ENCODE results near the gene MAGEA11. TPM values are rescaled to one million over a fixed set of nuclear protein-coding genes. Genes with fewer than 3 reads are reported as not detected.
"Not testable (repeated sequence)": the region's sequence is repeated elsewhere in the genome, so short reads cannot be mapped to it uniquely, and the experiment has no call there.

Gene MAGEA11
- under 1 TPM; 0.04 to 0.18 TPM for polyA plus RNA-seq

GRCh38 chrX:149711545-149712236, at the start of gene MAGEA11:
Gene MAGEA11, plus strand, starts transcription at chrX:149712060. Its CDS starts 1,100 bp downstream, at chrX:149713160.
- H3K9me3 ChIP-seq (ENCODE audit: control insufficient read depth in 2 of 2, insufficient read depth in 1 of 2, low read depth in 1 of 2, low read length in 1 of 2) = peaks cover 0 to 5% of the 10 kb centered on the region in 2 donors
- no peak within 1 kb of the TSS for H3K27ac ChIP-seq (ENCODE audit: low read depth in 2 of 2, low read length in 1 of 2)
- H3K4me1 ChIP-seq (ENCODE audit: control insufficient read depth in 2 of 2, insufficient read depth in 2 of 2, low read length in 1 of 2) = no peaks in the 10 kb centered on the region
- no peak within 1 kb of the TSS for H3K4me3 ChIP-seq (ENCODE audit: low read depth in 1 of 2, low read length in 2 of 2)
- WGBS, 2 donors = 79 to 92% methylated on average over 19 to 27 of the region's 29 CpGs
- H3K36me3 ChIP-seq (ENCODE audit: control insufficient read depth in 2 of 2, insufficient read depth in 2 of 2, low read length in 1 of 2) = no peaks in the 10 kb centered on the region
- no peaks in the 10 kb centered on the region for H3K27me3 ChIP-seq (ENCODE audit: control insufficient read depth in 1 of 2, insufficient read depth in 2 of 2, low read length in 2 of 2)

GRCh38 chrX:149675088-149675487, 36.8 kb upstream of the MAGEA11 start:
- not testable (repeated sequence) for H3K36me3 ChIP-seq (ENCODE audit: control insufficient read depth in 2 of 2, insufficient read depth in 2 of 2, low read length in 1 of 2); H3K9me3 ChIP-seq (ENCODE audit: control insufficient read depth in 2 of 2, insufficient read depth in 1 of 2, low read depth in 1 of 2, low read length in 1 of 2); H3K4me1 ChIP-seq (ENCODE audit: control insufficient read depth in 2 of 2, insufficient read depth in 2 of 2, low read length in 1 of 2); H3K27me3 ChIP-seq (ENCODE audit: control insufficient read depth in 1 of 2, insufficient read depth in 2 of 2, low read length in 2 of 2); H3K27ac ChIP-seq (ENCODE audit: low read depth in 2 of 2, low read length in 1 of 2); H3K4me3 ChIP-seq (ENCODE audit: low read depth in 1 of 2, low read length in 2 of 2)
- WGBS, 2 donors = no CpG with 5 or more reads among the region's 3 CpGs

GRCh38 chrX:149675554-149675953, 36.3 kb upstream of the MAGEA11 start:
- no CpG with 5 or more reads among the region's 8 CpGs for WGBS, 2 donors
- not testable (repeated sequence) for H3K27me3 ChIP-seq (ENCODE audit: control insufficient read depth in 1 of 2, insufficient read depth in 2 of 2, low read length in 2 of 2); H3K4me1 ChIP-seq (ENCODE audit: control insufficient read depth in 2 of 2, insufficient read depth in 2 of 2, low read length in 1 of 2); H3K9me3 ChIP-seq (ENCODE audit: control insufficient read depth in 2 of 2, insufficient read depth in 1 of 2, low read depth in 1 of 2, low read length in 1 of 2); H3K27ac ChIP-seq (ENCODE audit: low read depth in 2 of 2, low read length in 1 of 2); H3K4me3 ChIP-seq (ENCODE audit: low read depth in 1 of 2, low read length in 2 of 2); H3K36me3 ChIP-seq (ENCODE audit: control insufficient read depth in 2 of 2, insufficient read depth in 2 of 2, low read length in 1 of 2)

GRCh38 chrX:149679164-149679678, 32.6 kb upstream of the MAGEA11 start:
- not testable (repeated sequence) for H3K9me3 ChIP-seq (ENCODE audit: control insufficient read depth in 2 of 2, insufficient read depth in 1 of 2, low read depth in 1 of 2, low read length in 1 of 2); H3K36me3 ChIP-seq (ENCODE audit: control insufficient read depth in 2 of 2, insufficient read depth in 2 of 2, low read length in 1 of 2); H3K27ac ChIP-seq (ENCODE audit: low read depth in 2 of 2, low read length in 1 of 2); H3K4me1 ChIP-seq (ENCODE audit: control insufficient read depth in 2 of 2, insufficient read depth in 2 of 2, low read length in 1 of 2); H3K4me3 ChIP-seq (ENCODE audit: low read depth in 1 of 2, low read length in 2 of 2); H3K27me3 ChIP-seq (ENCODE audit: control insufficient read depth in 1 of 2, insufficient read depth in 2 of 2, low read length in 2 of 2)
- WGBS, 2 donors = no CpG with 5 or more reads among the region's 4 CpGs

GRCh38 chrX:149681182-149681581, 30.7 kb upstream of the MAGEA11 start:
- no peak overlapping the region for H3K27ac ChIP-seq (ENCODE audit: low read depth in 2 of 2, low read length in 1 of 2)
- H3K9me3 ChIP-seq (ENCODE audit: control insufficient read depth in 2 of 2, insufficient read depth in 1 of 2, low read depth in 1 of 2, low read length in 1 of 2) = no peaks in the 10 kb centered on the region
- H3K36me3 ChIP-seq (ENCODE audit: control insufficient read depth in 2 of 2, insufficient read depth in 2 of 2, low read length in 1 of 2) = no peaks in the 10 kb centered on the region
- H3K4me1 ChIP-seq (ENCODE audit: control insufficient read depth in 2 of 2, insufficient read depth in 2 of 2, low read length in 1 of 2) = no peaks in the 10 kb centered on the region
- no peak overlapping the region for H3K4me3 ChIP-seq (ENCODE audit: low read depth in 1 of 2, low read length in 2 of 2)
- no peaks in the 10 kb centered on the region for H3K27me3 ChIP-seq (ENCODE audit: control insufficient read depth in 1 of 2, insufficient read depth in 2 of 2, low read length in 2 of 2)
- WGBS, 2 donors = 79 to 89% methylated on average over 2 of the region's 2 CpGs

- Histone ChIP-seq H3K27ac (ENCODE audit: low read depth in 2 of 2, low read length in 1 of 2) (no peak overlapping the region), H3K9me3 (ENCODE audit: control insufficient read depth in 2 of 2, insufficient read depth in 1 of 2, low read depth in 1 of 2, low read length in 1 of 2) (no peaks in the 10 kb centered on the region), H3K36me3 (ENCODE audit: control insufficient read depth in 2 of 2, insufficient read depth in 2 of 2, low read length in 1 of 2) (no peaks in the 10 kb centered on the region), H3K4me1 (ENCODE audit: control insufficient read depth in 2 of 2, insufficient read depth in 2 of 2, low read length in 1 of 2) (no peaks in the 10 kb centered on the region), H3K4me3 (ENCODE audit: low read depth in 1 of 2, low read length in 2 of 2) (no peak overlapping the region), H3K27me3 (ENCODE audit: control insufficient read depth in 1 of 2, insufficient read depth in 2 of 2, low read length in 2 of 2) (no peaks in the 10 kb centered on the region)
- WGBS, 2 donors = 68 to 85% methylated on average over 3 of the region's 3 CpGs
These were observed 29.8 kb upstream of the MAGEA11 start for GRCh38 chrX:149682031-149682430.

- Histone ChIP-seq H3K36me3 (ENCODE audit: control insufficient read depth in 2 of 2, insufficient read depth in 2 of 2, low read length in 1 of 2) (no peaks in the 10 kb centered on the region), H3K27me3 (ENCODE audit: control insufficient read depth in 1 of 2, insufficient read depth in 2 of 2, low read length in 2 of 2) (no peaks in the 10 kb centered on the region), H3K27ac (ENCODE audit: low read depth in 2 of 2, low read length in 1 of 2) (no peak overlapping the region), H3K4me3 (ENCODE audit: low read depth in 1 of 2, low read length in 2 of 2) (no peak overlapping the region), H3K4me1 (ENCODE audit: control insufficient read depth in 2 of 2, insufficient read depth in 2 of 2, low read length in 1 of 2) (no peaks in the 10 kb centered on the region), H3K9me3 (ENCODE audit: control insufficient read depth in 2 of 2, insufficient read depth in 1 of 2, low read depth in 1 of 2, low read length in 1 of 2) (no peaks in the 10 kb centered on the region)
- WGBS, 2 donors = 49 to 53% methylated on average over 9 of the region's 9 CpGs
These were observed 28.6 kb upstream of the MAGEA11 start for GRCh38 chrX:149682956-149683947.

- H3K36me3 ChIP-seq (ENCODE audit: control insufficient read depth in 2 of 2, insufficient read depth in 2 of 2, low read length in 1 of 2) = no peaks in the 10 kb centered on the region
- 53 to 63% methylated on average over 6 of the region's 6 CpGs for WGBS, 2 donors
- no peak overlapping the region for H3K27ac ChIP-seq (ENCODE audit: low read depth in 2 of 2, low read length in 1 of 2)
- H3K4me1 ChIP-seq (ENCODE audit: control insufficient read depth in 2 of 2, insufficient read depth in 2 of 2, low read length in 1 of 2) = no peaks in the 10 kb centered on the region
- H3K4me3 ChIP-seq (ENCODE audit: low read depth in 1 of 2, low read length in 2 of 2) = no peak overlapping the region
- H3K9me3 ChIP-seq (ENCODE audit: control insufficient read depth in 2 of 2, insufficient read depth in 1 of 2, low read depth in 1 of 2, low read length in 1 of 2) = no peaks in the 10 kb centered on the region
- no peaks in the 10 kb centered on the region for H3K27me3 ChIP-seq (ENCODE audit: control insufficient read depth in 1 of 2, insufficient read depth in 2 of 2, low read length in 2 of 2)
These were observed 27.7 kb upstream of the MAGEA11 start for GRCh38 chrX:149683966-149684730.

- H3K27ac ChIP-seq (ENCODE audit: low read depth in 2 of 2, low read length in 1 of 2) = no peak overlapping the region
- no peaks in the 10 kb centered on the region for H3K4me1 ChIP-seq (ENCODE audit: control insufficient read depth in 2 of 2, insufficient read depth in 2 of 2, low read length in 1 of 2)
- no peak overlapping the region for H3K4me3 ChIP-seq (ENCODE audit: low read depth in 1 of 2, low read length in 2 of 2)
- H3K27me3 ChIP-seq (ENCODE audit: control insufficient read depth in 1 of 2, insufficient read depth in 2 of 2, low read length in 2 of 2) = no peaks in the 10 kb centered on the region
- H3K9me3 ChIP-seq (ENCODE audit: control insufficient read depth in 2 of 2, insufficient read depth in 1 of 2, low read depth in 1 of 2, low read length in 1 of 2) = no peaks in the 10 kb centered on the region
- H3K36me3 ChIP-seq (ENCODE audit: control insufficient read depth in 2 of 2, insufficient read depth in 2 of 2, low read length in 1 of 2) = no peaks in the 10 kb centered on the region
These were observed 23.9 kb upstream of the MAGEA11 start for GRCh38 chrX:149687991-149688390.
